KMS-11 (cell line): ENCODE results near the gene TMPRSS11B.

ENCODE experiments used
- H2AFZ ChIP-seq: fragments of 200-600 bp; sonication (generic); 2 replicates; pipeline ENCODE4 v1.6.1; 2016; ENCODE audit warnings: antibody characterized with exemption, mixed run types, low read depth
- H3K27ac ChIP-seq: fragments of 200-600 bp; sonication (generic); 2 replicates; pipeline ENCODE4 v1.6.1; 2016; ENCODE audit warnings: mild to moderate bottlenecking, mixed run types
- H3K27me3 ChIP-seq: fragments of 200-600 bp; sonication (generic); 2 replicates; pipeline ENCODE4 v1.6.1; 2017; ENCODE audit warnings: mild to moderate bottlenecking, low read depth, mixed run types, moderate library complexity; ENCODE audit not compliant: insufficient read depth
- H3K36me3 ChIP-seq: fragments of 200-600 bp; sonication (generic); 2 replicates; pipeline ENCODE4 v1.6.1; 2017; ENCODE audit warnings: mild to moderate bottlenecking, mixed run types; ENCODE audit not compliant: insufficient read depth
- H3K4me1 ChIP-seq: fragments of 200-600 bp; sonication (generic); 2 replicates; pipeline ENCODE4 v1.6.1; 2016; ENCODE audit warnings: mild to moderate bottlenecking, low read depth, mixed run types; ENCODE audit not compliant: poor library complexity, severe bottlenecking
- H3K4me2 ChIP-seq: fragments of 200-600 bp; sonication (generic); 2 replicates; pipeline ENCODE4 v1.7.0; 2016; ENCODE audit warnings: mild to moderate bottlenecking, mixed run types
- H3K4me3 ChIP-seq: fragments of 200-600 bp; sonication (generic); IDR thresholded peaks from 2 replicates; pipeline ENCODE4 v1.6.1; 2017; ENCODE audit warnings: low read depth, low read length, mixed read lengths; ENCODE audit not compliant: insufficient read depth
- H3K79me2 ChIP-seq: fragments of 200-600 bp; sonication (generic); 2 replicates; pipeline ENCODE4 v1.6.1; 2016; ENCODE audit warnings: low read depth, mixed run types; ENCODE audit not compliant: insufficient read depth
- H3K9ac ChIP-seq: fragments of 200-600 bp; sonication (generic); 2 replicates; pipeline ENCODE4 v1.6.1; 2016; ENCODE audit warnings: mild to moderate bottlenecking, mixed run types
- H4K20me1 ChIP-seq: fragments of 200-600 bp; sonication (generic); 2 replicates; pipeline ENCODE4 v1.6.1; 2016; ENCODE audit warnings: mild to moderate bottlenecking, mixed run types; ENCODE audit not compliant: insufficient read depth
- TF ChIP-seq, protein P1 (sequence below): fragments of 200-600 bp; sonication (generic); conservative IDR thresholded peaks from 2 replicates; pipeline ENCODE4 v1.6.1; 2017; ENCODE audit warnings: low read depth, mild to moderate bottlenecking, antibody characterized with exemption, low read length, moderate library complexity, mixed read lengths

Gene TMPRSS11B

DNA sequence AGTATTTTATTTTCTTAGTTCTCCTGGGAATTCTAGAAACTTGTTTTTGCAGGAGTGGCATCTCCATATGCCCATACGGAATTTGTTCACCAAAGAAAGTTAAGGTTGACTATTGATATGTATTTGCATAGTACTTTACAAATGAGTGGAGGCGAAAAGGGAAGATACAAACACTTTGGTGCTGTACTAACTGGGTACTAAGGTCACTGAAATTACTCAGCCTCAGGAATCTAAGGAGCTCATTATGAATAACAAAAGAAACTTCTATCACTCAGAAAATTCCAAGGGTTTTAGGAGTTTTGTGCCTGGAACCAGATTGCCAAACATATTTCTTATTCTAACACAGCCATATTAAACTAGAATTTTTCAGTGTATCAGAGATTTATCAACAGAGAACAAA lies 27.4 kb upstream of the TMPRSS11B start:
- Histone ChIP-seq H3K4me2 (no peak overlapping the region), H4K20me1 (no peaks in the 10 kb centered on the region), H3K27ac (no peak overlapping the region), H3K27me3 (no peaks in the 10 kb centered on the region), H3K4me3 (no peak overlapping the region), H3K4me1 (no peaks in the 10 kb centered on the region), H3K9ac (no peak overlapping the region), H3K79me2 (no peaks in the 10 kb centered on the region), H3K36me3 (no peaks in the 10 kb centered on the region), H2AFZ (no peak overlapping the region)
- TF ChIP-seq, protein P1, sequence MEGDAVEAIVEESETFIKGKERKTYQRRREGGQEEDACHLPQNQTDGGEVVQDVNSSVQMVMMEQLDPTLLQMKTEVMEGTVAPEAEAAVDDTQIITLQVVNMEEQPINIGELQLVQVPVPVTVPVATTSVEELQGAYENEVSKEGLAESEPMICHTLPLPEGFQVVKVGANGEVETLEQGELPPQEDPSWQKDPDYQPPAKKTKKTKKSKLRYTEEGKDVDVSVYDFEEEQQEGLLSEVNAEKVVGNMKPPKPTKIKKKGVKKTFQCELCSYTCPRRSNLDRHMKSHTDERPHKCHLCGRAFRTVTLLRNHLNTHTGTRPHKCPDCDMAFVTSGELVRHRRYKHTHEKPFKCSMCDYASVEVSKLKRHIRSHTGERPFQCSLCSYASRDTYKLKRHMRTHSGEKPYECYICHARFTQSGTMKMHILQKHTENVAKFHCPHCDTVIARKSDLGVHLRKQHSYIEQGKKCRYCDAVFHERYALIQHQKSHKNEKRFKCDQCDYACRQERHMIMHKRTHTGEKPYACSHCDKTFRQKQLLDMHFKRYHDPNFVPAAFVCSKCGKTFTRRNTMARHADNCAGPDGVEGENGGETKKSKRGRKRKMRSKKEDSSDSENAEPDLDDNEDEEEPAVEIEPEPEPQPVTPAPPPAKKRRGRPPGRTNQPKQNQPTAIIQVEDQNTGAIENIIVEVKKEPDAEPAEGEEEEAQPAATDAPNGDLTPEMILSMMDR, result no peak

DNA sequence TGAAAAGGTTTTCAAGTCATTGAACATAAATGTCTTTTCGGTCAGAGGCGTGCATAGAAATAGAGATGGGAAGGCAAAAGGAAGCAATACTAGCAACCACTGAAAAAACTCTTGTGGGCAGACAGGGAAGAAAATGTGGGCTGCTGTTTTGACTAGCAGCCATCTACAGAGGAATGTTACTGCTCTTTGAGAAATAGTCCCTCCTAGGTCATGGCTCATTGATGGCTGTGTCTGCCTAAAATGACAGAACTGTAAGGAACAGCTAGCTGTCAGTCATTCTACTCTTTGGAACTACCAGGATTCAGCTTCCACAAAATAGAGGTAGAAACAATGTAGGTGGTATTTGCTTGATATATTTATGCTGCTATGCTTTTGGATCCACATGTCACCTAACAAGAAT lies 26.9 kb upstream of the TMPRSS11B start:
- Histone ChIP-seq H3K79me2 (no peaks in the 10 kb centered on the region), H4K20me1 (no peaks in the 10 kb centered on the region), H2AFZ (no peak overlapping the region), H3K4me1 (no peaks in the 10 kb centered on the region), H3K4me2 (no peak overlapping the region), H3K27ac (no peak overlapping the region), H3K4me3 (no peak overlapping the region), H3K27me3 (no peaks in the 10 kb centered on the region), H3K9ac (no peak overlapping the region), H3K36me3 (no peaks in the 10 kb centered on the region)
- TF ChIP-seq, protein P1, result no peak

GRCh38 chr4:68271851-68272357 lies 26.4 kb upstream of the TMPRSS11B start:
- H3K4me1 ChIP-seq, result no peaks in the 10 kb centered on the region
- no peaks in the 10 kb centered on the region for H3K27me3 ChIP-seq
- no peaks in the 10 kb centered on the region for H4K20me1 ChIP-seq
- no peak overlapping the region for H2AFZ ChIP-seq
- no peaks in the 10 kb centered on the region for H3K36me3 ChIP-seq
- no peak overlapping the region for H3K27ac ChIP-seq
- TF ChIP-seq, protein P1, result peak; percentile 85
- no peak overlapping the region for H3K9ac ChIP-seq
- H3K79me2 ChIP-seq, result no peaks in the 10 kb centered on the region
- no peak overlapping the region for H3K4me2 ChIP-seq
- no peak overlapping the region for H3K4me3 ChIP-seq

DNA sequence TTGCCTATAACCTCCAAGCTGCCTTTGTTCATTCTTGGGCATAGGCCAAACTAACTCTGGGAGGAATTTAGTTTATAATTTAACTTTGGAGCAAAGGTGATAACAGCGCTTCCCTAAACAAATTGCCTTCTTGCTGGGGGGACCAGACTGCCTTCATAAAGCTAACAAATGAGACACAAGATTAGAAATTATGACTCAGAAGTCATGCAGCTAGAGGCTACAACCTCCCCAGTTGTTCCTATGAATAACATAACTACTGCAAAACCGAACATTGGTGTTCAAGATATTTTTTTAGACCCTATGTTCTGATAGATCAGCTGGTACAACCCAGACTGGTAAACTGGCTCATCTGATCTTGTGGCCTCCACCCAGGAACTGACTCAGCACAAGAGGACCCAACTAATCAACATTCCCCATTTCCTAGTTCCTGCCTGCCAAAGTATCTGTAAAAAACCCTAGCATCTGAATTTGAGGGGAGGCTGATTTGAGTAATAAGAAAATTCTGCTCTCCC lies 22.0 kb upstream of the TMPRSS11B start:
- H3K4me3 ChIP-seq, result no peak overlapping the region
- H4K20me1 ChIP-seq, result no peaks in the 10 kb centered on the region
- H3K4me2 ChIP-seq, result no peak overlapping the region
- no peaks in the 10 kb centered on the region for H3K36me3 ChIP-seq
- no peak overlapping the region for H3K9ac ChIP-seq
- H3K4me1 ChIP-seq, result no peaks in the 10 kb centered on the region
- no peak overlapping the region for H3K27ac ChIP-seq
- TF ChIP-seq, protein P1, result no peak
- H2AFZ ChIP-seq, result no peak overlapping the region
- no peaks in the 10 kb centered on the region for H3K27me3 ChIP-seq
- H3K79me2 ChIP-seq, result no peaks in the 10 kb centered on the region
